Pancreas (tissue), 10 donors: Measurements from ENCODE around the gene NAXE. TPM values are rescaled to one million over a fixed set of nuclear protein-coding genes. Genes with fewer than 3 reads are reported as not detected.

Experiments used
- ATAC-seq, 4 donors: fragments of 200-7000 bp; cut with Tn5 transposase; one replicate each; pipeline versions ENCODE4 v1.8.0 to v1.9.1; 2020; ENCODE audit warnings: mild to moderate bottlenecking in 4 of 4, moderate library complexity in 4 of 4
- DNase-seq, 6 donors: peaks; one replicate each; pipeline ENCODE4 v3.0.0-alpha.2; 2020
- FAIRE-seq: peaks from 2 replicates; lab custom pipeline; 2012; peaks lifted over from hg19 to GRCh38; lab: Jason Lieb, UNC
- H3K27ac ChIP-seq, 4 donors: fragments of 200-600 bp; sonication (generic); 1 replicate in 3 of 4; 2 replicates in 1 of 4; pipeline versions ENCODE4 v1.5.0 to v1.8.0; 2020
- H3K27me3 ChIP-seq, 4 donors: fragments of 200-600 bp; one replicate each; pipeline ENCODE4 v1.8.0; 2021
- H3K36me3 ChIP-seq, 3 donors: fragments of 200-600 bp; sonication (generic) in 1 of 3; one replicate each; pipeline versions ENCODE4 v1.5.0 to v1.8.0; 2020 to 2021
- H3K4me1 ChIP-seq, 3 donors: fragments of 200-600 bp; one replicate each; pipeline ENCODE4 v1.8.0; 2021
- H3K4me3 ChIP-seq, 4 donors: fragments of 200-600 bp; sonication (generic) in 2 of 4; one replicate each; pipeline versions ENCODE4 v1.5.0 to v1.8.0; 2020 to 2021
- H3K9me3 ChIP-seq, 4 donors: fragments of 200-600 bp; one replicate each; pipeline ENCODE4 v1.8.0; 2021
- WGBS, 2 donors: extraction: QIAGEN DNeasy Blood & Tissue Kit; methylation state at CpG; one replicate each; pipeline ENCODE4 v1.1.7; 2013; 5-methylcytosine and 5-hydroxymethylcytosine counted together
- intact Hi-C, 3 donors: fragments of 100-400 bp; cut with DNase I; formaldehyde crosslinking; loops; one replicate each; pipeline versions ENCODE4 v1.11.1 to v1.14.2; 2022
- polyA plus RNA-seq, 2 donors: library from polyadenylated mRNA; stranded (reverse); fragments of 200-250 nt; gene quantifications; one replicate each; pipeline ENCODE4 v1.2.3, GENCODE V29; 2013
- total RNA-seq, 6 donors: library from RNA; stranded (reverse); fragmentation: NEBNext Ultra II Directional in 4 of 6; extraction: Animal tissue kit (Norgen Biotek cat#: 25700) in 4 of 6; gene quantifications; one replicate each; pipeline versions ENCODE4 v1.2.1 to v1.2.4, GENCODE V29; 2021 to 2023
- TF ChIP-seq, protein P1 (sequence below), 4 donors: fragments of 200-600 bp; sonication (generic) in 3 of 4; IDR thresholded peaks; one replicate each; pipeline versions ENCODE4 v1.5.0 to v1.8.0; 2021; ENCODE audit warnings: antibody characterized with exemption in 4 of 4
- donor health status: healthy with polysubstance abuse.
- donor health status: DM: no; HTN: no; CAD: no; lungs with moderate emphysema.
- donor health status: DM: no; HTN: no; CAD: no.
- donor health status: control.
- donor health status: control.
- donor health status: Bipolar disorder and iron deficiency.
- donor health status: DM: yes; HTN: yes; CAD: no.
- donor health status: DM: no; HTN: no; CAD: no.
- donor health status: DM: no; HTN: no; CAD: no.
- donor health status: DM: yes; HTN: yes; CAD: no.

NAXE gene
- total and polyA plus RNA-seq, 8 donors = 23.9 to 60.4 (median 36.1) TPM

DNA sequence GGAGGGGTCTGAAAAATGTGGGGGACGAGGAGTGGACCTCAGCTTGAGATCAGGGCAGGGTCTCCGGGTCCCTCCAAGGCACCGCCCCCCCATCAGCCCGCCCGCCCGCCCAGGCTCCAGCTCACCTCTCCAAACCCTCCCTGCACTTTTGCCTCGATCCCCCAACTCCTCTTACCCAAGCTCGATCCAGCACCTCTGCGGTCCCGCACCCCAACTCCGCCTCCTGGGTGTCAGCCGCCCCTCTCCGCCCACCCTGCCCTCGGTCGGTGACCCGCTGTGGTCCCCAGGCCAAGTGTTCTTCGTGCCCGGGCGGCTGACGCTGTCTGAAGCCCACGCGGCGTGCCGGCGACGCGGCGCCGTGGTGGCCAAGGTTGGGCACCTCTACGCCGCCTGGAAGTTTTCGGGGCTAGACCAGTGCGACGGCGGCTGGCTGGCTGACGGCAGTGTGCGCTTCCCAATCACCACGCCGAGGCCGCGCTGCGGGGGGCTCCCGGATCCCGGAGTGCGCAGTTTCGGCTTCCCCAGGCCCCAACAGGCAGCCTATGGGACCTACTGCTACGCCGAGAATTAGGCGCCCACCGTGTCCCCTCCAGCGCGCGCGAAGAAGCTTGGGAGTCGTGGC lies 33.3 kb downstream of the NAXE start:
- DNase-seq (peak in 2 of 6 donors; percentile 60 to 70), FAIRE-seq (no peak), ATAC-seq (peak in 2 of 4 donors; percentile 7 to 8)
- TF ChIP-seq, protein P1, sequence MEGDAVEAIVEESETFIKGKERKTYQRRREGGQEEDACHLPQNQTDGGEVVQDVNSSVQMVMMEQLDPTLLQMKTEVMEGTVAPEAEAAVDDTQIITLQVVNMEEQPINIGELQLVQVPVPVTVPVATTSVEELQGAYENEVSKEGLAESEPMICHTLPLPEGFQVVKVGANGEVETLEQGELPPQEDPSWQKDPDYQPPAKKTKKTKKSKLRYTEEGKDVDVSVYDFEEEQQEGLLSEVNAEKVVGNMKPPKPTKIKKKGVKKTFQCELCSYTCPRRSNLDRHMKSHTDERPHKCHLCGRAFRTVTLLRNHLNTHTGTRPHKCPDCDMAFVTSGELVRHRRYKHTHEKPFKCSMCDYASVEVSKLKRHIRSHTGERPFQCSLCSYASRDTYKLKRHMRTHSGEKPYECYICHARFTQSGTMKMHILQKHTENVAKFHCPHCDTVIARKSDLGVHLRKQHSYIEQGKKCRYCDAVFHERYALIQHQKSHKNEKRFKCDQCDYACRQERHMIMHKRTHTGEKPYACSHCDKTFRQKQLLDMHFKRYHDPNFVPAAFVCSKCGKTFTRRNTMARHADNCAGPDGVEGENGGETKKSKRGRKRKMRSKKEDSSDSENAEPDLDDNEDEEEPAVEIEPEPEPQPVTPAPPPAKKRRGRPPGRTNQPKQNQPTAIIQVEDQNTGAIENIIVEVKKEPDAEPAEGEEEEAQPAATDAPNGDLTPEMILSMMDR (IDR thresholded peaks at IDR 0.05) = no peak
- H3K36me3 ChIP-seq = no peaks in the 10 kb centered on the region
- H3K9me3 ChIP-seq = no peaks in the 10 kb centered on the region
- WGBS, 2 donors = 2 to 3% methylated on average over 44 to 54 of the region's 55 CpGs
- intact Hi-C loops = loop anchor here in 2 of 3 donors (2.0 to 5.0 kb wide), 3 partner anchors 32 to 248 kb away; no protein-coding TSS in a partner anchor
- H3K27ac ChIP-seq = no peak overlapping the region
- peaks cover 4 to 14% (median 5%) of the 10 kb centered on the region in 3 donors for H3K4me1 ChIP-seq
- peaks cover 0 to 32% (median 6%) of the 10 kb centered on the region in 4 donors for H3K27me3 ChIP-seq
- H3K4me3 ChIP-seq = peak overlapping the region in 2 of 4 donors; percentile 13 to 45

DNA sequence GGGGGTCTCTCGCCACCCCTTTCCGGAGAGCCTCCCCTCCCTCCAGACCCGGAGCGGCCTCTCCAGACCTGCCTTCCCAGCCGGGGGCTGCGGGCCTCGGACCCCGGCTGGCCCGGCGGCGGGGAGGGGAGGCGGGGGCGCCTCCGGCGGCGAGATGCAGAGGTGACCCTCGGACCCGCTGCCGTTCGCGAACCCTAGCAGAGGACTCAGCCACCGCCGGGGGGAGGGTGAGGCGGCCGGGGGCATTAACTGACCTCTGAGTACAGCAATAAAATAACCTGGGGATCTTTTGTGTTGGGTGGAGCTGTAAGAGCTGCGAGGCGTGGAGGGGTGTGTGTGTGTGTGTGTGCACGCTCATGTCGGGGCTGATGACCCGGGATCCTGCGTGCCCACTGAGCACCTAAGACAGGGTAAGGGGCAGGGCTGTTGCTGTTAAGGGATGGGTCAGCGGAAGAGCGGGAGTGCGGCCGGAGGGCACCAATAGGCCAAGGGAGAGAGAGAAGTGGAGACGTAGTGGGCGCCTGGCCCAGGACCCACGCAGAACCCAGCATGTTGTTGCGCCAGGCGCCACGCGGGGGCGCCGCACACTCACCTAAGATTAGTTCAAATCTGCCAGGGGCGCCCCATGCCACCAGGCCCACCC lies 34.0 kb downstream of the NAXE start:
- Histone ChIP-seq H3K36me3 (no peaks in the 10 kb centered on the region), H3K27me3 (peaks cover 0 to 32% (median 6%) of the 10 kb centered on the region in 4 donors), H3K27ac (no peak overlapping the region), H3K9me3 (no peaks in the 10 kb centered on the region), H3K4me1 (peaks cover 4 to 14% (median 5%) of the 10 kb centered on the region in 3 donors), H3K4me3 (peak overlapping the region in 1 of 4 donors; percentile 45)
- TF ChIP-seq, protein P1 (IDR thresholded peaks at IDR 0.05) = peak; percentile 50 to 75 (median 68)
- 3% methylated on average over 42 to 45 of the region's 45 CpGs for WGBS, 2 donors
- FAIRE-seq (no peak), DNase-seq (peak in 5 of 6 donors; percentile 21 to 88 (median 70)), ATAC-seq (peak in 3 of 4 donors; percentile 73 to 78 (median 74))
- intact Hi-C loops = loop anchor here in 1 of 3 donors (2.0 to 5.0 kb wide), 2 partner anchors 33 to 248 kb away; no protein-coding TSS in a partner anchor

DNA sequence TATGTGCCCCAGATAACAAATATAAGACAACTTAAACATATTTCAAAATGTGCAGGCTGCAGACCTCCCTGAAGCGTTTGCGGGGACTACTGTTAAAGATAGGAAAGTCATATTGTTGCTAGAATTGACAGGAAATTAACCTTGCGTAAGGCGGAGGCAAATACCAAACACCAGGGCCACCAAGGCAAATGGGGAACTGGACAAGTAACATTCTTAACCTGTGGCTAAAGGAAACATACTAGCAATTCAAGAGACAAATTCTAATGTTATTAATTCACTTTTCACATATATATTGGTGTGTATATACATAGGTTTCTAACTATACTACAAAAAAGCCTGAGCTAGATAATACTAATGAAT lies 34.5 kb downstream of the NAXE start:
- WGBS, 2 donors = 45 to 46% methylated on average over 4 of the region's 4 CpGs

DNA sequence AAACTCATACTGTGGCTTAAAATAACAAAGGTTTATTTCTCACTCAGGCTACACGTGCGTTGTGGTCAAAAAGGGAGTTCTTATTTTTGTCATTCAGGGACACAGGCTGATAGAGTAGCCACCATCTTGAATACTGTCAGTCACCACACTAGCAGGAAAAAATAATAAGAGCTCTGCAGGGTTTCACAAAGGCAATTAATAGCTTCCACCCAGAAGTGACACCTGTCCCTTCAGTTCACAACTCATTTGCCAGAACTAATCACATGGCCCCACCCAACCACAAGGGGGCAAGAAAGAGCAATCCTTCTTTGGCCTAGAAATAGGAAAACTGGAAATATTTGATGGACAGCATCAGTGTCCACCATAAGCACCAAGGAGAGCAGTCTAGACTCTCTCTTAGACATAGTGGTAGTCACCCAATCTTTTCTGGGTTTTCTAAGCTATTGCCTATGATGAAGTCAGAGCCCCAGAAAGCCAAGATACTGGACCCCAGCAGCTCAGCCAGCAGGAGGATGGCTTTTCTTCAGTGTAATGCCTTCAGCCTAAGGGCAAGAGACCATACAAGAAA lies 35.8 kb downstream of the NAXE start:
- no peaks in the 10 kb centered on the region for H3K9me3 ChIP-seq
- H3K27me3 ChIP-seq = peaks cover 0 to 32% (median 6%) of the 10 kb centered on the region in 4 donors
- 84 to 88% methylated on average over 2 of the region's 2 CpGs for WGBS, 2 donors
- DNase-seq = peak in 2 of 6 donors; percentile 34 to 55
- no peak overlapping the region for H3K27ac ChIP-seq
- peak in 3 of 4 donors; percentile 43 to 55 (median 52) for ATAC-seq
- intact Hi-C loops = loop anchor here in 1 of 3 donors (5.0 kb wide), 1 partner anchor 250 kb away; no protein-coding TSS in a partner anchor
- no peaks in the 10 kb centered on the region for H3K36me3 ChIP-seq
- H3K4me3 ChIP-seq = no peak overlapping the region
- peaks cover 4 to 14% (median 5%) of the 10 kb centered on the region in 3 donors for H3K4me1 ChIP-seq
- no peak for FAIRE-seq
- TF ChIP-seq, protein P1 (IDR thresholded peaks at IDR 0.05) = peak; percentile 24 to 50 (median 44)

More for the DNA sequence above, 34.5 kb downstream of the NAXE start:
- DNase-seq (no peak), ATAC-seq (no peak), FAIRE-seq (no peak)
- H3K27ac ChIP-seq = no peak overlapping the region
- H3K4me1 ChIP-seq = peaks cover 4 to 14% (median 5%) of the 10 kb centered on the region in 3 donors
- no peak overlapping the region for H3K4me3 ChIP-seq
- peaks cover 0 to 32% (median 6%) of the 10 kb centered on the region in 4 donors for H3K27me3 ChIP-seq
- H3K36me3 ChIP-seq = no peaks in the 10 kb centered on the region
- intact Hi-C loops = loop anchor here in 1 of 3 donors (5.0 kb wide), 1 partner anchor 249 kb away; no protein-coding TSS in a partner anchor
- TF ChIP-seq, protein P1 (IDR thresholded peaks at IDR 0.05) = peak in 1 of 4 donors; percentile 1
- no peaks in the 10 kb centered on the region for H3K9me3 ChIP-seq
